ENCODE results near the gene SOCS3.

SOCS3 gene

DNA sequence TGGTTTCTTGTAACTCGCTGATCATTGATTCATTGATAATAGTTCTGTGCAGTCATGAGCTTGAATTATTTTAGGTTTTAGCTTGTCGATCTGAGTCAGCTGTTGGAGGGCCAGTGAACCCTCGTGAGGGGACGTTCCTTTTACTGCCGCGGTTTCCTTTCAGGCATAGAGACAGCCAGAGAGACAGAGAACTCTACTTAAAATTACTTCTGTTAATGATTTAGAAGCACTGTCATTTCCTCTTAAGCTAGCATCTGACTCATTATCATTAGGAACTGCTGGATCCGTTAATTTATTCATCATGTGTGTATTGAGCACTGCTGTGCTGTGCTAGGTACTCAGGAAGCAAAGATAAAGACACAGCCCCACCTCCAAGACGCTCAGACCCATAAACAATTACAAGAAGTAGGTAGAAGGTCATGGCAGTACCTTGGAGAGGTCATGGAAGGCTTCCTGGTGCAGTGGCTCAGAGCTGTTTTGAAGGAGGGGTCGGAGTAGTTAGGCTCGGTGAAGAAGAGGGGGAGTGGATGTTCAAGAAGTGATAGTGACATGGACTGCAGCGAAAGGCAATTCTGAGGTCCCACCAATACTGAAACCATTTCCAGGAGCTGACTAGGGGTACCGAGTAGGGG is 21.8 kb upstream of the SOCS3 start:
- no peak overlapping the region for H3K4me3 ChIP-seq (ENCODE audit: low read length)
- TF ChIP-seq, protein P1, sequence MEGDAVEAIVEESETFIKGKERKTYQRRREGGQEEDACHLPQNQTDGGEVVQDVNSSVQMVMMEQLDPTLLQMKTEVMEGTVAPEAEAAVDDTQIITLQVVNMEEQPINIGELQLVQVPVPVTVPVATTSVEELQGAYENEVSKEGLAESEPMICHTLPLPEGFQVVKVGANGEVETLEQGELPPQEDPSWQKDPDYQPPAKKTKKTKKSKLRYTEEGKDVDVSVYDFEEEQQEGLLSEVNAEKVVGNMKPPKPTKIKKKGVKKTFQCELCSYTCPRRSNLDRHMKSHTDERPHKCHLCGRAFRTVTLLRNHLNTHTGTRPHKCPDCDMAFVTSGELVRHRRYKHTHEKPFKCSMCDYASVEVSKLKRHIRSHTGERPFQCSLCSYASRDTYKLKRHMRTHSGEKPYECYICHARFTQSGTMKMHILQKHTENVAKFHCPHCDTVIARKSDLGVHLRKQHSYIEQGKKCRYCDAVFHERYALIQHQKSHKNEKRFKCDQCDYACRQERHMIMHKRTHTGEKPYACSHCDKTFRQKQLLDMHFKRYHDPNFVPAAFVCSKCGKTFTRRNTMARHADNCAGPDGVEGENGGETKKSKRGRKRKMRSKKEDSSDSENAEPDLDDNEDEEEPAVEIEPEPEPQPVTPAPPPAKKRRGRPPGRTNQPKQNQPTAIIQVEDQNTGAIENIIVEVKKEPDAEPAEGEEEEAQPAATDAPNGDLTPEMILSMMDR (IDR thresholded peaks at IDR 0.05; ENCODE audit: insufficient read depth, low read depth, low read length, missing control alignments): no peak
- peak; percentile 29 for DNase-seq (ENCODE audit: low read depth)

DNA sequence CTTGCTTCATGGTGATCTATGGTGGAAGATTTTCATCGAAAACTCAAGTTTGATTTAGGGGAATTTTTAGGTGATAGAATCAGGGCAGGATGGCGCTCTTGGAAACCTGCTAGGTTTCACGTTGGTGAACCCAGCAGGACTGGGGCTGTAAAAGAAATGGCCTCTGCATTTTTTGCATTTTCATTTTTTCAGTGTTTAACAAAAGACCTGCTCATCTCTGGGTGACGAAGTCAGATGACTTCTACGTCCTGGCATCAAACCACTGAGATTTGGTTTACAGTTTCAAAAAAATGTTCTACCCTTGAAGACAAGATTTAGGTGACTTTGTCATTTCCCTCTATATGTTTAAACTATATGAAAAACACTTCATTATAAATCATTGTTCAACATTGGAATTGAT is 20.5 kb upstream of the SOCS3 start:
- TF ChIP-seq, protein P1 (IDR thresholded peaks at IDR 0.05; ENCODE audit: insufficient read depth, low read depth, low read length, missing control alignments): no peak
- no peak for DNase-seq (ENCODE audit: low read depth)
- H3K4me3 ChIP-seq (ENCODE audit: low read length): no peak overlapping the region

DNA sequence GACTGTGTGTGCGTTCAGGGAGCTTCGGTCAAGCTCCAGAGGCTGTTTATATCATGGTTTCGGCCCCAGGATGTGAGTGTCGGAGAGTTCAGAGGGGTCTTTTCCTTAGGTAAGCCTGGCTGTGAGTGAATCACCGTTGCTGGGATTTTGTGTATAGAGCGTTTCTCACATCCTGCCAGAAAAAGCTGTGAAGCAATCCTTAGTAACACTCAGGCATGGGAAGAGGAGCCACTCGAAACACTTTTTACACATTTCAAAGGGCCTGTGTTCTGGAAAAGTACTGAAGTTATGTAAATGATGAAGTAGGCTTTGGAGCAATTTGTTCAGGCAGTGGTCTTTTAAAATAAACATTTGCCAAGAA is 19.2 kb upstream of the SOCS3 start:
- peak overlapping the region; percentile 84 for H3K4me3 ChIP-seq (ENCODE audit: low read length)
- peak; percentile 92 for DNase-seq (ENCODE audit: low read depth)
- TF ChIP-seq, protein P1 (IDR thresholded peaks at IDR 0.05; ENCODE audit: insufficient read depth, low read depth, low read length, missing control alignments): no peak

DNA sequence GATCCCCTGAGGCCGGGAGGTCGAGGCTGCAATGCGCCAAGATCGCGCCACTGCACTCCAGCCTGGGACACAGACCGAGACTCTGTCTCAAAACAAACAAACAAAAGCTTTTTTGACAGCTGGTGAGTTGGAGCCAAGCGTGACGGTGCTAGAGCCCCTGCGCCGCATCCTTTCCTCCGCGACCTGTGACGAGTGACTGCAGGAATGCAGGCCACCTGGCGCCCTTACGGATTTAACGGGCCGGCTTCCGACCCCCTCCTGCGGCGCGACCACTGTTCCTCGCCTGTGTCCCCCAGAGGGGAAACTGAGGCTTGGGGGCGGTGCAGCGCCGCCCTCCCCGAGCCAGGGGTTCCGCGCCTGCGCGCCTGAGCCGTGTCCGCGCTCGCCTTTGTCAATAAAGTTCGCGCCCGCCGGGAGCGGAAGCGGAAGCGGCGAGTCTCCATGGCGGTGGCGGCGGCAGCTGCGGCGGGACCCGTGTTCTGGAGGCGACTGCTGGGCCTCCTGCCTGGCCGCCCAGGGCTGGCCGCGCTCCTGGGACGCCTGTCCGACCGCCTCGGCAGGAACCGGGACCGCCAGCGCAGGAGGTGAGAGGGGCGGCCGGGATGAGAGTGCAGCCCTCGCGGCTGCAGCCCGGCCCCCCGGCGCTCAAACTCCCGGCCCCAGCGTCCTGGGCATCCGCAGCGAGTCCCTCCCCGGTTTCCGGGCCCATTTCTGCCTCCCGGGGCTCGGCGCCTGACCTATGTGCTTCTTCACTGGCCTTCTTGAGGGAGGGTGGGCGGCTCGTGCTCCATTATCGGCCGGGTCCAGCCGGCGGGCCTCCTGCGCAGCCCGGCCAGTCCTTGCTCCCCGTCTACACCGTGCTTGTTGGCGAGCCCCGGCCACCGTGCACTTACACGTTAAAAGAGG is 18.6 kb upstream of the SOCS3 start, which contains the start of gene PGS1:
TSS of gene PGS1 (plus strand) at position 425 of the 906 bp plus-strand sequence. CDS start at position 442, 17 bp downstream.
- peak; percentile 80 for DNase-seq (ENCODE audit: low read depth)
- H3K4me3 ChIP-seq (ENCODE audit: low read length): peak within 1 kb of the TSS; percentile 84
- TF ChIP-seq, protein P1 (IDR thresholded peaks at IDR 0.05; ENCODE audit: insufficient read depth, low read depth, low read length, missing control alignments): no peak

DNA sequence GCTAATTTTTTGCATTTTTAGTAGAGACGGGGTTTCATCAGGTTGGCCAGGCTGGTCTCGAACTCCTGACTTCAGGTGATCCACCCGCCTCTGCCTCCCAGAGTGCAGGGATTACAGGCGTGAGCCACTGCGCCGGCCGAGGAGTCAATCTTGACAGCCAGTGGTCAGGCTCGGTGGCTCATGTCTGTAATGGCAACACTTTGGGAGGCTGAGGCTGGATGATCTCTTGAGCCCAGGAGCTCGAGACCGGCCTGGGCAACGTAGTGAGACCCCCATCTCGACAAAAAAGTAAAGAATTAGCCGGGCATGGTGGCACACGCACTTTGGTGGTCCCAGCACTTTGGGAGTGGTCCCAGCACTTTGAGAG is 18.0 kb upstream of the SOCS3 start:
- H3K4me3 ChIP-seq (ENCODE audit: low read length): peak overlapping the region; percentile 84
- no peak for DNase-seq (ENCODE audit: low read depth)
- TF ChIP-seq, protein P1 (IDR thresholded peaks at IDR 0.05; ENCODE audit: insufficient read depth, low read depth, low read length, missing control alignments): no peak

DNA sequence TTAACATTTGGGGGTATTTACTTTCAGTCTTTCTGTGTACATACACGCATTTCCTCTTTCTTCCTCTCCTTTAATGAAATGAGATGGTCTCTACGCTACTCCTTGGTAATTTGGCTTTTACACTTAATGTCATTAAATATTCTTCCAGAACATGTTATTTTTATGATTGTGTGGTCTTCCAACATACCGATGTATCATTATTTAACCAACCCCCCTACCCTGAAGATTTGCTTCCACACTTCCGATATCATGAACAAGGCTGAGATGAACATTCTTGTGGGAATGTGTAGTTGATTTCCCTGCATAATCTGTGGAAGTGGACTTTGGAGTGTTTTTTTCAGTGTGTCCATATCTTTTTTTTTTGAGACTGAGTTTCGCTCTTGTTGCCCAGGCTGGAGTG is 16.3 kb upstream of the SOCS3 start:
- TF ChIP-seq, protein P1 (IDR thresholded peaks at IDR 0.05; ENCODE audit: insufficient read depth, low read depth, low read length, missing control alignments): no peak

More for the DNA sequence above, 16.3 kb upstream of the SOCS3 start:
- DNase-seq (ENCODE audit: low read depth): no peak
- no peak overlapping the region for H3K4me3 ChIP-seq (ENCODE audit: low read length)
